ENCODE measurements around the gene AMIGO2.

Gene AMIGO2

GRCh38 chr12:47097276-47097896 is 17.6 kb upstream of the AMIGO2 start:
- DNase-seq: no peak

GRCh38 chr12:47095446-47096236 is 15.9 kb upstream of the AMIGO2 start:
- no peak for DNase-seq

- DNase-seq: no peak
Observed at GRCh38 chr12:47094804-47095203, 15.0 kb upstream of the AMIGO2 start.

- no peak for DNase-seq
Observed at GRCh38 chr12:47091009-47091408, 11.2 kb upstream of the AMIGO2 start.

GRCh38 chr12:47088021-47088944 is 8.5 kb upstream of the AMIGO2 start:
- DNase-seq: no peak

- DNase-seq: no peak
Observed at GRCh38 chr12:47087088-47087688, 7.4 kb upstream of the AMIGO2 start.

GRCh38 chr12:47085815-47086252 is 6.1 kb upstream of the AMIGO2 start:
- DNase-seq: peak; percentile 77

- no peak for DNase-seq
Observed at GRCh38 chr12:47084172-47084571, 4.4 kb upstream of the AMIGO2 start.

- no peak for DNase-seq
Observed at GRCh38 chr12:47082796-47083621, 3.2 kb upstream of the AMIGO2 start.

GRCh38 chr12:47082283-47082682 is 2.5 kb upstream of the AMIGO2 start:
- DNase-seq: no peak

GRCh38 chr12:47080725-47081502 is 1.2 kb upstream of the AMIGO2 start:
- peak; percentile 69 for DNase-seq

- peak; percentile 25 for DNase-seq
Observed at GRCh38 chr12:47079981-47080724, 394 bp upstream of the AMIGO2 start.

GRCh38 chr12:47078733-47079467 is 859 bp downstream of the AMIGO2 start:
- peak; percentile 33 for DNase-seq

GRCh38 chr12:47078086-47078395 is 1.7 kb downstream of the AMIGO2 start:
- no peak for DNase-seq

GRCh38 chr12:47077206-47078085 is 2.3 kb downstream of the AMIGO2 start:
- DNase-seq: no peak

- DNase-seq: no peak
Observed at GRCh38 chr12:47075192-47076084, 4.3 kb downstream of the AMIGO2 start.

GRCh38 chr12:47074757-47075156 is 5.0 kb downstream of the AMIGO2 start:
- DNase-seq: no peak

GRCh38 chr12:47073951-47074350 is 5.8 kb downstream of the AMIGO2 start:
- DNase-seq: no peak
